ENCODE measurements around the gene AKR1C2. TPM values are rescaled to one million over a fixed set of nuclear protein-coding genes. Genes with fewer than 3 reads are reported as not detected.
"Not testable (repeated sequence)": the region's sequence is repeated elsewhere in the genome, so short reads cannot be mapped to it uniquely, and the experiment has no call there.

Gene AKR1C2
- total RNA-seq, 1 donor from 2014 or later, result 4.7 TPM

DNA sequence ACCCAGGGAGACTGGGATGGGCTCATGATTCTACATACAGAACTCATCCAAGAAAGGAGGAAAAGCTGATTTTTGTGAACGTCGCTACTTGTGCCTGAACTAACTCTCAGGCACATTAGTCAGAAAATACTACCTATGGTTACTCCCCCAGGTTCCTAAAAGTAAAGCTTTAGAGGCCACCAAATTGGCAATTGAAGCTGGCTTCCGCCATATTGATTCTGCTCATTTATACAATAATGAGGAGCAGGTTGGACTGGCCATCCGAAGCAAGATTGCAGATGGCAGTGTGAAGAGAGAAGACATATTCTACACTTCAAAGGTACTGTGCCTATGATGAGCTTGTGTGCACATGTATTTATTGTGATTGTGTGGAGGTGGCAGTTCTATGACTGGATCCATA is 37.9 kb downstream of the AKR1C2 start:
- H3K9me3 Mint-ChIP-seq; H3K9me3 ChIP-seq (ENCODE audit: low read depth); H3K27me3 ChIP-seq; H3K27ac ChIP-seq; H3K27ac Mint-ChIP-seq; H3K4me2 ChIP-seq; H3K4me1 Mint-ChIP-seq; H3F3A ChIP-seq (ENCODE audit: low read depth); H3K36me3 Mint-ChIP-seq; H2AFZ ChIP-seq (replicated peaks); H3K79me2 ChIP-seq (ENCODE audit: low read depth); DNase-seq (ENCODE audit: low spot score); H3K36me3 ChIP-seq; H3K27me3 Mint-ChIP-seq (ENCODE audit: insufficient read depth, low read depth); H3K4me3 Mint-ChIP-seq; H3K4me3 ChIP-seq; H3K9ac ChIP-seq; H3K4me1 ChIP-seq; H4K20me1 ChIP-seq (ENCODE audit: low read depth): not testable (repeated sequence)

DNA sequence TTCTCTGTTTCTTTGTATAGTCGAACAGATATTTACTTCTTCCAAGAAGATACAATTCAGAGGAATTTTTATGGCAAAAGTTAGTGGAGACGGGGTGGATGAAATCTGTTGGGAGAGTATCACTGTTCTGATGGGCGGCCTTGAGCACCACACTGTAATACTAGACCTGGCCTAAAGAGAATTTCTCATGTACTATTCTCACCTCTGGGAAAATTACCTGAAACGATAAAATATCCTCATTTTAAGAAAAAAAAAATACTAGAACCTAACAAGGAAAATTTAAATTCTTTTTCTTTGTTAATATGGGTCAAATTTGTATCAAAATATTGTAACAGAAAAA is 39.9 kb downstream of the AKR1C2 start:
- H3K4me1 Mint-ChIP-seq; H3K27me3 Mint-ChIP-seq (ENCODE audit: insufficient read depth, low read depth); H3K4me1 ChIP-seq; H3K9me3 Mint-ChIP-seq; H4K20me1 ChIP-seq (ENCODE audit: low read depth); H3K27me3 ChIP-seq; H3F3A ChIP-seq (ENCODE audit: low read depth); H3K36me3 Mint-ChIP-seq; H3K4me3 Mint-ChIP-seq; H3K4me3 ChIP-seq; H3K27ac ChIP-seq; H2AFZ ChIP-seq (replicated peaks); DNase-seq (ENCODE audit: low spot score); H3K36me3 ChIP-seq; H3K27ac Mint-ChIP-seq; H3K9ac ChIP-seq; H3K79me2 ChIP-seq (ENCODE audit: low read depth); H3K9me3 ChIP-seq (ENCODE audit: low read depth); H3K4me2 ChIP-seq: not testable (repeated sequence)

DNA sequence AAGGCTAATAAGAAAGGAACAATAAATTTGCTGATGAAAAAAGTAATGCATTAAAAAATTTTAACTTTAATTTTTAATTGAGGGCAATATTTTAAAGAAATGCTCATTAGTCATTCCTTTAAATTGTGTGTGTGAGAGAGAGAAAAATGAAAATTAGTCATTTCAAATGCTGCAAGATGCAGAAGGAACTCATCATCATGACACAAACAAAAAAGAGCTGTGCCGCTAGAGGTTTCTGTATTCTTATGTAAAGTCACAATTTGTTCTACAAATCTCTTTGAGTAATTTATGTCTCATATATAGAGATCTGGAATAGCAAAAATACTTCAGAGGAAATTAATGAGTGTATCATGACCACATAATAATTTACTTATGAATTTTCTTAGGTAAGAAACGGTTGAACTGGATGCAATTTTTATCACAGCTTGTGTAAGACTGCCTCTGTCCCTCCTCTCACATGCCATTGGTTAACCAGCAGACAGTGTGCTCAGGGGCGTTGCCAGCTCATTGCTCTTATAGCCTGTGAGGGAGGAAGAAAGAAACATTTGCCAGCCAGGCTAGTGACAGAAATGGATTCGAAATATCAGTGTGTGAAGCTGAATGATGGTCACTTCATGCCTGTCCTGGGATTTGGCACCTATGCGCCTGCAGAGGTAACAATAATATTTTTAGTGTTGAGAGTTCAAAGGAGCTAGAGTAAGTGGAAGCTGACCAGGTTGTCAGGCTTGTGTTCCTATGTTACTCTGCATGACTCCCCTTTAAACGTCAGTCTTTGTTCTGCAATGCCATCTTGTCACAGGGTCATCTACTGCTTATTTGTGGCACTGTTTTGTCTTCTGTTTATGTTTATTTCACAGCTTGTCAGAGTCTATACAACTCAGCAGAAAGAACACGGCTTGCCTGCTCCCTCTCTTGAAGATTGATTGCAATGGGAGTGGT is 40.5 kb downstream of the AKR1C2 start, which contains the start of gene AKR1C1:
TSS of gene AKR1C1 (plus strand) at position 540 of the 939 bp plus-strand sequence. CDS start at position 570, 30 bp downstream.
- not testable (repeated sequence) for H3K9me3 Mint-ChIP-seq; H3K36me3 ChIP-seq; H3K9me3 ChIP-seq (ENCODE audit: low read depth); H3K9ac ChIP-seq; H3K36me3 Mint-ChIP-seq; H3K4me1 ChIP-seq; H3K79me2 ChIP-seq (ENCODE audit: low read depth); H4K20me1 ChIP-seq (ENCODE audit: low read depth); DNase-seq (ENCODE audit: low spot score); H3K27ac Mint-ChIP-seq; H3K4me3 Mint-ChIP-seq; H3K4me3 ChIP-seq; H3K27me3 ChIP-seq; H3F3A ChIP-seq (ENCODE audit: low read depth); H3K27me3 Mint-ChIP-seq (ENCODE audit: insufficient read depth, low read depth); H3K27ac ChIP-seq; H3K4me1 Mint-ChIP-seq
- Histone ChIP-seq H3K4me2 (peak within 1 kb of the TSS; percentile 52), H2AFZ (replicated peaks) (peak within 1 kb of the TSS; percentile 72)

DNA sequence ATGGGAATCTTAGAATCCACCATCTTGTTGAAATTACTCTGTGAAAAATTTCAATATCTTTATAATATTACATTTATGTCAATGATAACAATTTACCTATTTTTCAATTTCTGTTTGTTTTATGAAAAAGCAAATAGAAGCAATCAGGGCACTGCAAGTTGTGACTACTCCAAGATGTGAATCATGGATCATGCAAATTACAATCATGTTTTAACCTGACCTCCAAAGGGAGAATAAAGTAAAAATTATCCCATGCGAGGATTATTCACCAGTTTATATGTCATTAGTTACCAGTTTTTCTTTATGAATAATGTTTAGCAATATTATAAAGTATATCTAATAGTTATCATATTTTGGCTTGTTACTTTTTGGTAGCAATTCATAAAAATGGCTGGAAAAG is 41.3 kb downstream of the AKR1C2 start:
- not testable (repeated sequence) for H3K36me3 ChIP-seq; H3K36me3 Mint-ChIP-seq; H3K4me2 ChIP-seq; DNase-seq (ENCODE audit: low spot score); H3K9ac ChIP-seq; H3K9me3 ChIP-seq (ENCODE audit: low read depth); H2AFZ ChIP-seq (replicated peaks); H3K4me3 ChIP-seq; H3K27ac Mint-ChIP-seq; H3K27me3 Mint-ChIP-seq (ENCODE audit: insufficient read depth, low read depth); H3K4me1 ChIP-seq; H4K20me1 ChIP-seq (ENCODE audit: low read depth); H3K9me3 Mint-ChIP-seq; H3K79me2 ChIP-seq (ENCODE audit: low read depth); H3K27ac ChIP-seq; H3F3A ChIP-seq (ENCODE audit: low read depth); H3K27me3 ChIP-seq; H3K4me3 Mint-ChIP-seq; H3K4me1 Mint-ChIP-seq

DNA sequence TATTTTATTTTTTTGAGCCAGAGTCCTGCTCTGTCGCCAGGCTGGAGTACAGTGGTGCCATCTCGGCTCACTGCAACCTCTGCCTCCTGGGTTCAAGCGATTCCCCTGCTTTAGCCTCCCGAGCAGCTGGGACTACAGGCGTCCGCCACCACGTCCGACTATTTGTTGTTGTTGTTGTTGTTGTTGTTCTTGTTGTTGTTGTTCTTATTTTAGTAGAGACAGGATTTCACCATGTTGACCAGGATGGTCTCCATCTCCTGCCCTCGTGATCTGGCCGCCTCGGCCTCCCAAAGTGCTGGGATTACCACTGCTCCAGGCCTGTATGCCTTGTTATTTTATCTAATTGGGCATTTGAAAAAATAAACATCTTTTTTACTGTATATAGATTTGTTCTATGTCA is 42.1 kb downstream of the AKR1C2 start:
- not testable (repeated sequence) for DNase-seq (ENCODE audit: low spot score); H3K4me2 ChIP-seq; H3K4me1 Mint-ChIP-seq; H3K79me2 ChIP-seq (ENCODE audit: low read depth); H3K4me3 ChIP-seq; H3K4me3 Mint-ChIP-seq; H3K4me1 ChIP-seq; H3K27ac ChIP-seq; H3K9me3 ChIP-seq (ENCODE audit: low read depth); H3K27me3 ChIP-seq; H3K27ac Mint-ChIP-seq; H3K9ac ChIP-seq; H3F3A ChIP-seq (ENCODE audit: low read depth); H3K27me3 Mint-ChIP-seq (ENCODE audit: insufficient read depth, low read depth); H2AFZ ChIP-seq (replicated peaks); H3K9me3 Mint-ChIP-seq; H3K36me3 Mint-ChIP-seq; H3K36me3 ChIP-seq; H4K20me1 ChIP-seq (ENCODE audit: low read depth)

DNA sequence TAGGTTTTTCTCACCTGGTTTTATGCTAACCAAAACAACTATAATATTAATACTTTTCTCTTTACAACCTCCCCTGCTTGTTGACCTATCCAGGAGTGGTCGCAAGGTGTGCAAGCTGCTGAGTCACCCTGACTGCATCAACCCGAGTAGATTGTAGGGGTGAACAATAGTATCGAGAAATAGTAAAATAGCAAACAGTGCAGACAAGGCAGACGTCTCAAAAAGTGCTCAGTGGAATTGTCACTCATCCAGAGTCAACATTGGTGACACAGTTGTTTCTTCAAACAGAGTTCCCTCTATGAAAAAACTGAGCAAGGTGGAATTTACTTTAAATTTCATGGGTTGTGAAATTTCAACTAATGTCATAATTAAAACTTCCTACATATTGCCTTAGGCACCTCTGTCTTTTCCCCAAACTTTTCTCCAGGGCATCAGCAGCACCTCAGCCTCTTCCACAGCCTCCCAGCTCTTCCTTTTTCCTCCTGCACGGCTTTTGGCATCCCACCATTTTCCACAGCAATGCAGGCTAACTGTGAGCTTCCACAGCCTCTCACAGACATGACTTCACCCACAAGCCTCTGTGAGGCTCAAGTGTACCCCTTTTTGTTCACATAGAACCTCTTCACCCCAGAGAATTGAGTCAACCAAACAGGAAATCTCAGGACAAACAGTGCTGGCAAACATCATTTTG is 46.6 kb downstream of the AKR1C2 start:
- not testable (repeated sequence) for H3K4me3 ChIP-seq, H3K4me1 Mint-ChIP-seq, H3K9me3 Mint-ChIP-seq

DNA sequence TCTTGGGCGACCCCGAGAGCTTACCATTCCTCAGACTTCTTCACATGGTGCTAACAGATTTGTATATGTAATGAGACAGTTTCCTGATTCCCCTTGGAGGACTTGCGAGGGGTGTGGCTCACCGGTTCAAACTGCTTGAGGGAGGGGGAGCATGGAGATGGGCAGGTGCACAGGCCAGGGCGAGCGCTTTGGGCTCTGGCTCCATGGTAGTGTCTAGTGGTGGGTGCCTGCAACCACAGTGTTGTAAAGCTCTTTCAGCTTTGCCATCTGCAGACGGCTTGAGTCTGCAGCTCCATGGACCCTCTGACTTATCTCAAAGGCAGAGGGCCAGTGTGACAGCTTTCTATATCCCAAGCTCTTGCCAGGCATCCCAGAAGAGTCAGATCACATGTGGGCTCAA is 47.6 kb downstream of the AKR1C2 start:
- H3K27ac ChIP-seq; H3K9me3 Mint-ChIP-seq; H3K9me3 ChIP-seq (ENCODE audit: low read depth); H3K79me2 ChIP-seq (ENCODE audit: low read depth); H2AFZ ChIP-seq (replicated peaks); DNase-seq (ENCODE audit: low spot score); H3K27me3 ChIP-seq; H3K4me3 ChIP-seq; H3K9ac ChIP-seq; H4K20me1 ChIP-seq (ENCODE audit: low read depth); H3K4me1 ChIP-seq; H3K27ac Mint-ChIP-seq; H3F3A ChIP-seq (ENCODE audit: low read depth); H3K4me3 Mint-ChIP-seq; H3K36me3 Mint-ChIP-seq; H3K4me1 Mint-ChIP-seq; H3K4me2 ChIP-seq; H3K36me3 ChIP-seq; H3K27me3 Mint-ChIP-seq (ENCODE audit: insufficient read depth, low read depth): not testable (repeated sequence)

More for the DNA sequence above, 46.6 kb downstream of the AKR1C2 start:
- not testable (repeated sequence) for H3K4me1 ChIP-seq; H4K20me1 ChIP-seq (ENCODE audit: low read depth); H3K9me3 ChIP-seq (ENCODE audit: low read depth); H3K27ac ChIP-seq; H3K27ac Mint-ChIP-seq; H2AFZ ChIP-seq (replicated peaks); H3K4me2 ChIP-seq; DNase-seq (ENCODE audit: low spot score); H3K36me3 Mint-ChIP-seq; H3K4me3 Mint-ChIP-seq; H3F3A ChIP-seq (ENCODE audit: low read depth); H3K27me3 ChIP-seq; H3K27me3 Mint-ChIP-seq (ENCODE audit: insufficient read depth, low read depth); H3K36me3 ChIP-seq; H3K9ac ChIP-seq; H3K79me2 ChIP-seq (ENCODE audit: low read depth)
